ENCODE results near the gene STX2.
"Not testable (repeated sequence)": the region's sequence is repeated elsewhere in the genome, so short reads cannot be mapped to it uniquely, and the experiment has no call there.

STX2 gene

DNA sequence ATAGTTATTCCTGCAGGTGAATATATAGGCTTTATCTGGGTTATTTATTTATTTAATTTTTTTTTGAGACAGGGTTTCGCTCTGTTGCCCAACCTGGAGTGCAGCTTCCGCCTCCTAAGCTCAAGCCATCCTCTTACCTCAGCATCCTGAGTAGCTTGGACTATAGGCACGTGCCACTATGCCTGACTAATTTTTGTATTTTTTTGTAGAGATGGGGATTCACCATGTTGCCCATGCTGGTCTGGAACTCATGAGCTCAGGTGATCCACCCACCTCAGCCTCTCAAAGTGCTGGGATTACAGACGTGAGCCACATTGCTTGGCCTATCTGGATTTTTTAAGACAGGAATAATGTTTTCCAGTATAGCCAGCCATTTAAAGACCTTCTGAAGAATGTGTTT lies 34.8 kb upstream of the STX2 start:
- H3K4me1 Mint-ChIP-seq (ENCODE audit: low read depth), result peaks cover 65% of the 10 kb centered on the region
- peak overlapping the region; percentile 100 for H3K27ac Mint-ChIP-seq
- peaks cover 55% of the 10 kb centered on the region for H3K36me3 Mint-ChIP-seq (ENCODE audit: low read depth)
- H3K27me3 Mint-ChIP-seq, result no peaks in the 10 kb centered on the region
- H3K4me3 Mint-ChIP-seq, result peak overlapping the region; percentile 100
- H3K9me3 Mint-ChIP-seq, result no peaks in the 10 kb centered on the region

DNA sequence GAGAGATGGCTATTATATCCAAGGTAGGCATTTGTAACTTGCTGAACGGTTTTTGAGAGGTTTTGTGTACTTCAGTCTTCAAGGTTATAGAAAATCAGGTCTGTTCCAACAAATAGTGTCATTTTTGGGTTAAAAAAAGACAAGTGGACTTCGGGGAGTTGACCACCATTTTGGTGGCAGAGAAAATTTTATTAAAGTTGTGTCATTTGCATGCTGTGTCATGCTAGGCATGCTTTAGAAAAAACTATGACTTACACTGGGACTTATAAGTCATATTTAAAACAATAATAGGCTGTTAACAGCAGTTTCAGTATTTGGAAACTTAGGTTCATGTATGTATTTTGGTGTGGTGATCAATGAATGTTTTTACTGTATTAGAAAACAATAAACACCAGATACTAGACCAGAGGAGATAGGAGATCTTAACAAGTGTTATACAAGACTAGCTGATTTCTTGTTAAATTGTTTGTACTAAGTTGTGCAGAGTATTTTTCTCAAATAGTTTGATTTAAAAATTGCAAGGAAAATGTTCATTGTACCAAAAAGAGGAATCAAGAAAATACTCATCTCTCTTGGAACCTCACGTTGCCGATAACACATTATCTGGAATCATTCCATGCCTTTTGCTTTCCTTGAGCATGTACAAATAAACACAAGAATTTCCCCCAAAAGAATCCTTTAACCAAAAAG lies 34.2 kb upstream of the STX2 start:
- H3K9me3 Mint-ChIP-seq, result no peaks in the 10 kb centered on the region
- peaks cover 71% of the 10 kb centered on the region for H3K4me1 Mint-ChIP-seq (ENCODE audit: low read depth)
- peaks cover 55% of the 10 kb centered on the region for H3K36me3 Mint-ChIP-seq (ENCODE audit: low read depth)
- H3K4me3 Mint-ChIP-seq, result peak overlapping the region; percentile 100
- H3K27ac Mint-ChIP-seq, result peak overlapping the region; percentile 100
- no peaks in the 10 kb centered on the region for H3K27me3 Mint-ChIP-seq

DNA sequence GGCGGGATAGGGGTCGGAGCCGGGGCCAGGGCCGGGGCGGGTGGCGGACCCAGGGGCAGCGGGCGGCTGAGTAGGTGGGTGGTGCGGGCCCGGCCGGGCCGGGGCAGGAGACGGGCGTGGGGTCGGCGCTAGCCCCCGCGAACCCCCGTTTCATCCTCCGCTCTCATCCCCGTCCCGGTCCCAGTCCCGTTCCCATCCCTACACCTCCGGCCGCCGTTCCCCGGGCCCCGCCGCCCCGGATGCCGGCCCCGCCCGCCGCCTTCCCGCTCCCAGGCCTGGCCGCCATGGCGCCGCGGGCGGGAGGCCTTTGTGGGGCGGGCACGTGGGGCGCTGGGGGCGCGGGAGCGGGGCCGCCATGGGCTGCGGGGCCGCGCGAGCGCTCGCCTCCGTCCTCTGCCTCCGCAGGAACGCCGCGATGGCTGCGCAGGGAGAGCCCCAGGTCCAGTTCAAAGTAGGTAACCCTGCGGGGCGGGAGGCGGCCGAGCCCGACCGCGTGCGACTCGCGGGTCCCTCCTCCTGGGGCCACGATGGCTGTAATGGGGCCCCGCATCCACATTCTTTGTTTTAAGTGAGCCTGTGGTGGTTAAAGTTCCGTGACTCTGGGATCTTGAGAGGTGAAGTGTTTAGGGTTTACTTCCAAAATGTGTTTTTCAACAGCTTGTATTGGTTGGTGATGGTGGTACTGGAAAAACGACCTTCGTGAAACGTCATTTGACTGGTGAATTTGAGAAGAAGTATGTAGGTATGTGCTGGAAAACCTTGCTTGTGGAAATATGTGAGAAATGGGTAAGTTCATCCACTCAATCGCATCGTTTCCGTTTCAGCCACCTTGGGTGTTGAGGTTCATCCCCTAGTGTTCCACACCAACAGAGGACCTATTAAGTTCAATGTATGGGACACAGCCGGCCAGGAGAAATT lies 33.4 kb upstream of the STX2 start:
- Mint-ChIP-seq H3K27me3 (no peaks in the 10 kb centered on the region), H3K27ac (peak overlapping the region; percentile 100), H3K9me3 (no peaks in the 10 kb centered on the region), H3K4me3 (peak overlapping the region; percentile 100), H3K4me1 (ENCODE audit: low read depth) (peaks cover 75% of the 10 kb centered on the region), H3K36me3 (ENCODE audit: low read depth) (peaks cover 50% of the 10 kb centered on the region)

DNA sequence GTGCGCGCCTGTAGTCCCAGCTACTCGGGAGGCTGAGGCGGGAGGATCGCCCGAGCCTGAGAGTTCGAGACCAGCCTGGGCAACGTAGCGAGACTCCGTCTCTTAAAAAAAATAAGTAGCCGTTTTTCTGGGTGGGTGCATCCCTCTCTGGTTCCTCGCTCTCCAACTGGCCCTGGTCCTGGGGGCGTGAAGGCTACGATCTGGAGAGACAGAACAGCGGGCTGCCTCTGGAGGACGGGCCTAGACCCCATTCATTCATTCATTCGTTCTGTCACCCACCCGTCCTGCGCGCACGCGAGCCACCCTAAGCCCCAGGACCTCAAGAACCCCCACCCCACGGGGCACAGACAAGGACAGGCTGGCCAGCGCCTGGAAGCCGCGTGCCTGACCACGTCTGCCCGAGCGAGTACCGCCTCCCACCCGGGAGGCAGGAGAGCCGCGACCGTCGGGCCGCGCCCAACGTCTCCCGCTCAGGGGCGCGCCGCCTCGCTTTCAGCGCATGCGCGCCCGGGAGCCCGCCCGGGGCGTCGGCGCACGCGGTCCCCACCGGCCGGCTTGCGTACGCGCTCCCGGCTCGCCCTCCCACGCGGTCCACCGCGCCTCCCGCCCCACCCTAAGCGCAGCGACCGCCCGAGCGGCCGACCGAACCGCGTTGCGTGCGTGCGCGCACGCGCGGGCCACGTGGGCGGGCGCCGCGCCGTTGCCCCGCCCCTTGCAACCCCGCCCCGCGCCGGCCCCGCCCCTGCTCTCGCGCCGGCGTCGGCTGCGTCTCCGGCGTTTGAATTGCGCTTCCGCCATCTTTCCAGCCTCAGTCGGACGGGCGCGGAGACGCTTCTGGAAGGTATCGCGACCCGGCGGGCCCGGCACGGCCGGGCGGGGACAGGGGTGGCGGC lies 32.5 kb upstream of the STX2 start, which contains the start of gene RAN:
Gene RAN (plus strand): TSS at position 781 of the 893 bp plus-strand sequence. CDS start 528 bp downstream, outside the sequence.
- Mint-ChIP-seq H3K4me3 (peak within 1 kb of the TSS; percentile 100), H3K9me3 (no peaks in the 10 kb centered on the region), H3K27me3 (no peaks in the 10 kb centered on the region), H3K4me1 (ENCODE audit: low read depth) (peaks cover 68% of the 10 kb centered on the region), H3K27ac (peak within 1 kb of the TSS; percentile 100), H3K36me3 (ENCODE audit: low read depth) (peaks cover 41% of the 10 kb centered on the region)

DNA sequence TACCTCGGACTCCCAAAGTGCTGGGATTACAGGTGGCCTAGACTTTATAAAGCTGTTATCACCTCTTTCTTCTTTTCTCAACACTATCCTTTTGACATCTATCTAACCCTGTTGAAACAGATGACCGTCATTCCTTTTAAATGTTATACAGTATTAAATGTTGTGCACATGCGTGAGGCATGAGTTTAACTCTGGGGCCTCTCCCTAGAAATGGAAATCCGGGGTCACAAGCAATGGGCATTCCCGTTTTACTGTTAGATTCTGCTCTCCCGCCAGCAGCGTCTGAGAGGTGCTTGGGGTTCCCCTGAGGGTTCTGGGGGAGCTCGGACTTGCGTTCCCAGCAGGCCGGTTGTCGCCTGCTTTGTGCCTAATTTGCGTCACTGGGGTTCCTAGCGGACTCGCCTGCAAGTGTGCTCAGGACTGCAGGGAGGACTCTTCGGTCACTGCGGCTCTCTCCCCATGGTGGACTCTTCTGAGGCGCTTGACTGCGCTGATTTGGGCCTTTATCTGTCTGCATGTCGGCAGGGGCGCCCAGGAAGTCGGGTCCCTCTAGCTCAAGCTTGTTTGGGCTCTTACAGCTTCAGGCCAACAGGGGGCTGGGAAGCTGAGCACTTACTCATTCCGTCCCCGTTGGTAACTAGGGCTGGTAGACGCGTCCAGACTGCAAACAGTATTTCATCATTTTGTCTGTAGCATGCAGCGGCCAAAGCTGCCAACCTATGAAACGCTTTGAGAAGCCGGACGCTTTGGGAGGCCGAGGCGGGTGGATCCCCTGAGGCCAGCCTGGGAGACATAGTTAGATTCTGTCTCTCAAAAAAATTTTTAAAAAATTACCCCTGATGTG lies 31.6 kb upstream of the STX2 start:
- H3K9me3 Mint-ChIP-seq, result no peaks in the 10 kb centered on the region
- H3K36me3 Mint-ChIP-seq (ENCODE audit: low read depth), result peaks cover 33% of the 10 kb centered on the region
- H3K4me3 Mint-ChIP-seq, result peak overlapping the region; percentile 85
- peaks cover 60% of the 10 kb centered on the region for H3K4me1 Mint-ChIP-seq (ENCODE audit: low read depth)
- H3K27me3 Mint-ChIP-seq, result no peaks in the 10 kb centered on the region
- H3K27ac Mint-ChIP-seq, result peak overlapping the region; percentile 97

DNA sequence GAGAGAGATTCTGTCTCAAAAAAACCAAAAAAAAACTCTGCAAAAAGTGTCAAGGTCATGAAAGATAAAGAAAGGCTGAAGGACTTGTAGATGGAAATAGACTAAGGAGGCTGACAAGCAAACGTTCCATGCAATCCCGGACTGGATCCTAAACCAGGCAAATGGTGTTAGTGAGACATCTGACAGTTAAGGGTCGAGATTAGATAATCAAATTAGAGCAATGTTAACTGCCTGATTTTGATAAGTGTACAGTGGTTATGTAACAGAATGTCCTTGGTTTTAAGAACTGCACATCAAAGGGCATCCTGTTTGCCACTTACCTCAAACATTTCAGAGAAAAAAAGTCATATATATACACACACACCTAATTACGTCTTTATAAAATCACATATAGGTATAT lies 29.4 kb upstream of the STX2 start:
- Mint-ChIP-seq H3K4me3 (no peak overlapping the region), H3K4me1 (ENCODE audit: low read depth) (peaks cover 39% of the 10 kb centered on the region), H3K9me3 (no peaks in the 10 kb centered on the region), H3K36me3 (ENCODE audit: low read depth) (peaks cover 13% of the 10 kb centered on the region), H3K27me3 (no peaks in the 10 kb centered on the region), H3K27ac (peak overlapping the region; percentile 40)

DNA sequence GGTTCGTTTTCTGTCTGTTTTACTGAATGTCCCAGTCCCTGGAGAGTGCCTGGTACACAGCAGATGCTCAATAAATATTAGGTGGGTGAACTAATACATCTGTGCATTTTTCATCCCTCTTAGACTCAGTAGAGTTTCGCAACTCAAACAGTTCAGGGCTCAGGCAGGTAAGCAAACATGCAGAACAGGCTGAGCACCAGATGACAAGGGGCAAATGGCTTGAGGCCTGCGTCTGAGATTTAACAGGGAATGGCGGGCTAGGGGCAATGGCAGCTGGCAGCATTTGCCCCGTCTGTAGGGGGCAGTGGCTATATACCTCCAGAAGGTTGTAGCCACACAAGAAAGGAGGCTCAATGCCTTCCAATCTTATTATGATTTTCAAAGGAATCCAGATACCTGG lies 24.2 kb upstream of the STX2 start:
- Mint-ChIP-seq H3K4me3 (no peak overlapping the region), H3K4me1 (ENCODE audit: low read depth) (peaks cover 10% of the 10 kb centered on the region), H3K9me3 (no peaks in the 10 kb centered on the region), H3K27ac (no peak overlapping the region), H3K27me3 (peaks cover 5% of the 10 kb centered on the region), H3K36me3 (ENCODE audit: low read depth) (peaks cover 3% of the 10 kb centered on the region)

DNA sequence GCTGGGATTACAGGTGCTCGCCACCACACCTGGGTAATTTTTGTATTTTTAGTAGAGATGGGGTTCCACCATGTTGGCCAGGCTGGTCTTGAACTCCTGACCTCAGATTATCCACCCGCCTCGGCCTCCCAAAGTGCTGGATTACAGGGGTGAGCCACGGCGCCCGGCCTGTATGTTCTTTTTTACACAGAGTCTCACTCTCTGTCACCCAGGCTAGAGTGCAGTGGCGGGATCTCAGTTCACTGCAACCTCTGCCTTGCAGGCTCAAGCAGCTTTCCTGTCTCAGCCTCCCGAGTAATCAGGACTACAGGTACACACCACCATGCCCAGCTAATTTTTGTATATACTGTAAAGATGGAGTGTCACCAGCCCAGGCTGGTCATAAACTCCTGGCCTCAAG lies 23.7 kb upstream of the STX2 start:
- not testable (repeated sequence) for H3K27ac Mint-ChIP-seq; H3K4me1 Mint-ChIP-seq (ENCODE audit: low read depth); H3K4me3 Mint-ChIP-seq; H3K9me3 Mint-ChIP-seq; H3K36me3 Mint-ChIP-seq (ENCODE audit: low read depth); H3K27me3 Mint-ChIP-seq

DNA sequence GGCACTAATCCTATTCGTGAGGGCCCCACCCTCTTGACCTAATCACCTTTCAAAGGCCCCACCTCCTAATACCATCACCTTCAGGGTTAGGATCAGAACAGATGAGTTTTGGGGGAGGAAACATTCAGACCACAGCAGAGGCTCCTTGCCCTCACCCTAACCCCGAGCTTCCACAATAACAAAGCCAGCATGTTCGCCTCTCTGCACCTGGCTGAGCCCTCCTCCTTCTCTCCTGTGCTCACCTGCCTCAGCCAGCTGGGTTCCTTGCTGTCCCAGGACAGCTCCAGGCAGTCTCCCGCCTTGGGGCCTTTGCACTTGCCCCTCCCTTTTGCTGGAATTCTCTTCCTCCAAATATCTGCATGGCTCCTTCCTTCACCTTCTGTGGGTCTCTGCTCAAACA lies 23.1 kb upstream of the STX2 start:
- no peak overlapping the region for H3K27ac Mint-ChIP-seq
- H3K9me3 Mint-ChIP-seq, result peaks cover 3% of the 10 kb centered on the region
- H3K27me3 Mint-ChIP-seq, result peaks cover 5% of the 10 kb centered on the region
- no peak overlapping the region for H3K4me3 Mint-ChIP-seq
- peaks cover 3% of the 10 kb centered on the region for H3K36me3 Mint-ChIP-seq (ENCODE audit: low read depth)
- no peaks in the 10 kb centered on the region for H3K4me1 Mint-ChIP-seq (ENCODE audit: low read depth)

DNA sequence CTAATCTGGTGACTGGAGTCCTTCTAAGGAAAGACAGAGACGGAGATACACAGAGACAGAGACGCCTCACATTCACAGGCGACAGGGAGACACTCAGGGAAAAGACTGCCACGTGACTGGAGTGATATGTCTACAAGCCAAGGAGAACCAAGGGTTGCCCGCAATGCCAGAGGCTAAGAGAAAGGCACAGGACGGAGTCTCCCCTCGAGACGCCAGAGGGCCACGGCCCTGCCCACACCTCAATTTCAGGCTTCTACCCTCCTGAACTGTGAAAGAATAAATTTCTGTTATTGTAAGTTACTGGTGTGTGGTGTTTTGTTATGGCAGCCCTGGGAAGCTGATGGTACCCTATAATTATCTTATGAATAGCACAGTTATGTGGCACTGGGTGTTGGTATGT lies 21.3 kb upstream of the STX2 start:
- H3K4me1 Mint-ChIP-seq (ENCODE audit: low read depth), result no peaks in the 10 kb centered on the region
- H3K9me3 Mint-ChIP-seq, result peaks cover 7% of the 10 kb centered on the region
- H3K27me3 Mint-ChIP-seq, result peaks cover 9% of the 10 kb centered on the region
- H3K27ac Mint-ChIP-seq, result no peak overlapping the region
- H3K36me3 Mint-ChIP-seq (ENCODE audit: low read depth), result peaks cover 8% of the 10 kb centered on the region
- no peak overlapping the region for H3K4me3 Mint-ChIP-seq

DNA sequence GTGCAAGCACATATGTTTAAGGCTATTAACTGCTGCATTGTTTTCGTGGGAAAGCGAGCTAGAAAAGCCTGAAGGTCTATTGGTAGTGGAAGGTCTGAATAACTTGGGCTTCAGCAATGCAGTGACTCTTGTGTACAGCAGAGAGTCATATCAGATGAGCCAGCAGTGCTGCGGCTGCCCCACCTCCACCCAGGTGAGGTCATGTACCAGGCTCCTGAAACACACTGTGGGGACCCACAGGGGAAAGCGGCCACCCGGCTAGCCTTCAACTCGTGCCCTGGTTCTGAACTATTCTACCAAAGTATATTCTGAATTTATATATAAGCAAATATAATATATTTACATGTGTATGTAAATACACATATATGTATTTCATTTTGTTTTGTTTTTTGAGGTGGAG lies 20.1 kb upstream of the STX2 start:
- peaks cover 7% of the 10 kb centered on the region for H3K9me3 Mint-ChIP-seq
- peaks cover 12% of the 10 kb centered on the region for H3K27me3 Mint-ChIP-seq
- H3K4me1 Mint-ChIP-seq (ENCODE audit: low read depth), result no peaks in the 10 kb centered on the region
- no peak overlapping the region for H3K4me3 Mint-ChIP-seq
- H3K27ac Mint-ChIP-seq, result no peak overlapping the region
- H3K36me3 Mint-ChIP-seq (ENCODE audit: low read depth), result peaks cover 5% of the 10 kb centered on the region

DNA sequence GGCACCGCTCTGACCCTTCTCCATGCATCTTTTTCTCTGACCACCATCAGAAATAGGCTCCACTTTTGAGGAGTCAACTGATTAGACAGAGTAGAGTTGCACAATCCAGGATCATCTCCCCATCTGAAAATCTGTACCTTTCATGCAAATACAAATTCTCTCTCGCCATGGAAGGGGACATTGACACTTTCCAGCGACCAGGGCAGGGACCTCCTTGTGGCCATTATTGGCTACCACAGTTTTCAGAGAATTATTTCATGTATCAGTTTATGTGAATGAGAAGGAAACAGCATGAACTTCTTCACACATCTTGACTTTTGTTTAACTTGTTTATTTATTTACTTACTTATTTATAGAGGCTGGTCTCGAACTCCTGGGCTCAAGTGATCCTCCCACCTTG lies 19.0 kb upstream of the STX2 start:
- Mint-ChIP-seq H3K27me3 (peaks cover 12% of the 10 kb centered on the region), H3K9me3 (peaks cover 7% of the 10 kb centered on the region), H3K27ac (no peak overlapping the region)

DNA sequence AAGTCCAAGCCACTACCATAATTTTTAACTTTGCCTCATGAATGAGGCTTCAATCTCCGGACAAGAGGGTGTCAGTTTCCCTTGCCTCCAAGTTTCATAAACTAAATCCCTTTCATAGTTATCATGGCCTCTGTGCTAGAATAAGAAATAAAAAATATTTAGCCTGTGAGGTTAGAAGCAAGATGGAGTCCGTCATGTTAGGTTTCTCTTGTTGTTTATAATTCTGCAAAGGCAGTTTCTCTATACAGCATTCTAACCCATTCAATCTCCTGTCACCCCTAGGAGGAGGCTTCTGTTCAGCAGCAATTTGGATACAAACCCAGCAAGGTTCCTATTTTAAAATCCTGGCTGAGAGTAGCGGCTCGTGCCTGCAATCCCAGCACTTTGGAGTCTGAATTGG lies 17.0 kb upstream of the STX2 start:
- Mint-ChIP-seq H3K27me3 (peaks cover 12% of the 10 kb centered on the region), H3K4me3 (no peak overlapping the region), H3K27ac (no peak overlapping the region), H3K36me3 (ENCODE audit: low read depth) (peaks cover 4% of the 10 kb centered on the region), H3K4me1 (ENCODE audit: low read depth) (no peaks in the 10 kb centered on the region), H3K9me3 (peaks cover 7% of the 10 kb centered on the region)

More for the DNA sequence above, 19.0 kb upstream of the STX2 start:
- no peak overlapping the region for H3K4me3 Mint-ChIP-seq
- peaks cover 4% of the 10 kb centered on the region for H3K36me3 Mint-ChIP-seq (ENCODE audit: low read depth)
- no peaks in the 10 kb centered on the region for H3K4me1 Mint-ChIP-seq (ENCODE audit: low read depth)

Data from stimulated activated naive CD8-positive, alpha-beta T cell treated with anti-CD3 and anti-CD28 coated beads, Interleukin-15, Interleukin-2, amounts not matched to agents 100 ng/mL and 50 ng/mL, for 24 hours (primary cell).